HG03442 (cell line): ENCODE data around the gene LRP1-AS.

Experiments
- ATAC-seq: cut with Tn5 transposase; IDR thresholded peaks from one replicate; pipeline ENCODE4 v1.9.1; 2021; ENCODE audit warnings: mild to moderate bottlenecking, moderate library complexity; ENCODE audit not compliant: unreplicated experiment

LRP1-AS gene

DNA sequence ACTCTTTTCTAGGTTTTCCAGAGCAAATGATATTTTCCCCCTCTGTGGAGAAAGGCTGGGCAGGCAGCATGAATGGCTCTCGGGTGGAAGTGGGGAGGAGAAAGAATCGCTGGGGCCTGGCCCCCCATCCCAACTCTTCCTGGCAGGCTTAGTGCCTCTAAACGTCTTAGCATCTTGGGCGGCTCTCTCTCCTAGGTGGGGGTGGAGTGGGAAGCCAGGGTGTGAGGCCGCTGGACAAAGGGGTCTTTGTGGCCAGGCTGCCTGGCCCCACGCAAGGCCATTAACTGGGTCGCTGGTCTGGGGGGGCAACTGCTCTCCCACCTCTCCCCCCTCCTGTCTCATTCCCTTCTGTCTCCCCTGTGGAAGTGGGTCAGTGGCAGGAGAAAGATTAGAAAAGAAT, 4.7 kb downstream of the LRP1-AS start:
- ATAC-seq, result no peak

DNA sequence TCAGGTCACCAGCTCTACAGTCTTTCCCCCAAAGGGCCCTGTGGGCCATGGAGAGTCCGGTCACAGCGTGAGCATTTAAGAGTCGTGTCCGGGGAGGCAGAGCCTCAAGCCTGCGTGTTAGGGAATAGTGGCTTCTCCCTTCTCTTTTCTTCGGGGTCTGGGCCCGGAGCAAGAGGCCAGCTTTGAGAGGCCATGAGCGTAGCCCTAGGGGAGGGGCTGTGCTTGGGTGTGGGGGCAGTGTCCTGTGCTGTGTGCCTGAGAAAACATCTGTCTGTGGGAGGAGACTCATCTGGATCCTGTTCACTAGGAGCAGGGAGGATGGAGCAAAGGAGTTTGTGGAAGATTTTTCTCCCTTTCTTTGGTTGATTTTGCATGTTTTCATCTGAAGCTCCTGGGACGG, 5.3 kb downstream of the LRP1-AS start:
- ATAC-seq, result no peak

DNA sequence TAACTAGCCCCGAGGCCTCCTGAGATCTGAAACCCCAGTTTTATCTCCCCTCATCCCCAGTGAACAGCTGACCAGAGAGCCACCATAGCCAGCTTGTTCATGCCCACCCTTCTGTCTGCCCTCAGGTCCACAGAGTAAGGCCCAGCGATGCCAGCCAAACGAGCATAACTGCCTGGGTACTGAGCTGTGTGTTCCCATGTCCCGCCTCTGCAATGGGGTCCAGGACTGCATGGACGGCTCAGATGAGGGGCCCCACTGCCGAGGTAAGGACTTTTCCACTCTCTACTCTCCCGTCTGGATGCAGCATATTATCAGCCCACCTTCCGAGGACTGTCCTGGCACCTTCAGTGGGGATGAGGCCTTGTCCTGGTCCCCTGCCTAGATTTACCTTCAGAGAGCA, 6.2 kb downstream of the LRP1-AS start:
- ATAC-seq, result no peak

DNA sequence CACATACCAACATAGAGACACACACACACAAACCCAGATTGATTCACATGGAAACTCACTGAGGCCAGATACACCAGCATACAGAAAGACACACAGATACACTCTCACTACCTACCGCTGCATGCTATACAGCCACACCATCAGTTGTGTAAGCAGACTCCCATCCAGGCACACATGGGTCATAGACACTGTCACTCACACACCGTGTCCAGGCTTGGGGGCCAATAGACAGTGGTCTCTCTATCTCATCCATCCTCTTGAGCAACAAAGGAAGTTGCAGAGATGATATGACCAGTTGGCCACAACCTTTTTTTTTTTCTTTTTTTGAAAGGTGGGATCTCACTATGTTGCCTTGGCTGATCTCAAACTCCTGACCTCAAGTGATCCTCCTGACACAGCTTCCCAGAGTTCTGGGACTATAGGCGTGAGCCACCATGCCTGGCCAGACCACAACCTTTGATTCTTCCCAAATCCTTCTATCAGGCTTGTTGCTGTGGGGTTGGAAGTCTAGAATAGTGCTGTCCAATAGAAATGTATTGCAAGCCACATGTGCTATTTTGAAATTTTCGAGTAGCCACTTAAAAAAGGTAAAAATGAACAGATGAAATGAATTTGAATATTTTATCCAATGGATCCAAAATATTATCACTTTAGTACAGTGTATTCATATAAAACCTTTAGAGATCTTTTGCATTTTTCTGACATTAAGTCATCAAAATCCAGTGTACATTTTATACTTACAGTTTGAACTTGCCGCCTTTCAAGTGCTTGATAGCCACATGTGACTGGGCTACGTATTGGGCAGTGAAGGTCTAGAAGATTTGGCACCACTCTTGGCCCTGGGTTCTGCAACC, 7.4 kb downstream of the LRP1-AS start:
- no peak for ATAC-seq

DNA sequence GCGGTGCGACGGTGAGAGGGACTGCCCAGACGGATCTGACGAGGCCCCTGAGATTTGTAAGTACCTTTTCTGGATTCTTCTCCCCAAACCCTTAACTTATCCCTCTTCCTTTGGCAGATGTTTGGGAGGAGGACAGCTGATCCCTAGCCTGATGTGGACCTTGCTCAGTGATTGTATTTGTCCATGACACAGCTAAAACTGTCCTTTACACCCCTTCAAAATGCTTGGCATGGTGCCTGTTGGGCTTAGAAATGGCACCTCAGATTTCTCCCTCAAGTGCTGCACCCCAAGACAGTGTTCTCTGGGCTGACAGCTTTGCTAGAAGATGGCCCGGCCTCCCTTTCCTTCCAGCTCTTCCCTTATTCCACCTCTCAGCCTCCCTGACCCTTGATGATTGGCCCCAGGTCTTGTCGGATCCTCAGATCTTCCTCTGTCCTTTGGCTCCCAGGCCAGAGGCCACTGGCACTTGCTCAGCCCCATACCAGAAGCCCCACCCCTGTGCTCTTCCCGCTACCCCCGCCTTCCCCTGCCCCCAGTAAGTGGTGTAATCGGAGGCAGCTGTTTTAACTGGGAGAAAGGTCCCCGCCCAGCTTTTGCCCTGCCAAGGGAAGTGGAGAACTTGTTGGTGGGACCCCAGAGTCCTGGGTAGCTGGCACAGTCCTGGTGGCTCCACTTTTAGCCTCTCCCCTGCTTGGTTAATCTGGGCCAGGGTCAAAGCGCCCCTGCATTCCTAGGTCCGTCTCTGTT, 8.7 kb downstream of the LRP1-AS start:
- no peak for ATAC-seq

DNA sequence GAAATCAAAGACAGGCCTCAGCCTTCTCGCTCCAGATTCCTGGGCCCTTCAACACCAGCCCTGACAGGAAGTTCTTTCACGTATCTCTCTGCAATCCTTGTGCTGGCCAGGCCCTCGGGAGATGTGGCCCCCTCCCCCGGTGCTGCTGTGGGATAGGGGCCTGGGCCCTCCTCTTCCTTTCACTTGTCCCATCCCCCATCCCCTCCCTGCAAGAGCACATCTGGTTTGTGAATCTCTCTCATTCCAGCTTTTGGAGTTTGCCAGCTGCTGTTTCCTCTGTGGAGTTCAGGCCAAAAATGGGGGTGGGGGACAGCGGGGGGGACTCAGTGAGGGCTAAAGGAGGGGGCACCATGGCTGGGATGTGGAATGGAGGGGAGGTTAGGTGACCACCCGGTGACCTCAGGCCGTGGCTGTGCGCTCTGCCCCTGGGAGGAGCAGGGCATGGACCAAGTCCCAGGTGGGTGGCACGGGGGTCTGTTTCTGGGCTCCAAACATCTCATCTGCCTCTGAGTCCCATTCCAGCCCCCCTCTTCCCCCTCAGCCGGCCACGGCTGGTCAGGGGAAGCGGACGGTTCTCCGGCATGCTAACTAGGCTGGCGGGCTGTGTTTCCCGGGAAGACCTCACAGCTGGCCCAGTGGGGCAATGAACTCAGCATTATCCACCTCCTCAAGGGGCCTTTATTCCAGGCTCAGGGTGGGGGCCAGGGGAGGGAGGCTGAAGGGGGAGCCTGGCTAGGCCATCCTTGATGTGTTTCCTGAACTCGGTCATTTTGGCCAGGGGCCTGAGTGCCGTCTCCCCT, 11.7 kb downstream of the LRP1-AS start:
- ATAC-seq, result no peak

DNA sequence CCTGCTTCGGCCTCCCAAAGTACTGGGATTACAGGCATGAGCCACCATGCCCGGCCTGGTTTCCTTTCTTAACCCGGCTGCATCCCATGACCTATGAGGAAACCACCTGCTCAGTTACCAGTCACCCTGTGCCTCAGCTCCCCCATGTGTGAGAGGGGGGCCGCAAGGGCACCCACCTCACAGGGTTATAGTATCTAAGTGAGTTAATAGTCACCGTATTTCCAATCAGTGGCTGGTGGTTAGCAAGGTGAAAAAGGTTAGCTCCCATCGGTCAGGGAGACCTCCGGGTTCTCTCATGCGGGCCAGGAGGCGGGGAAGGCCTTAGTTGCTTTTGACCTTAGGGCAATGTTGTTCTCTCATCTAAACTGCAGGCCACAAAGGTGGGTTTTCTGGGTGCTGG, 12.5 kb downstream of the LRP1-AS start:
- no peak for ATAC-seq

DNA sequence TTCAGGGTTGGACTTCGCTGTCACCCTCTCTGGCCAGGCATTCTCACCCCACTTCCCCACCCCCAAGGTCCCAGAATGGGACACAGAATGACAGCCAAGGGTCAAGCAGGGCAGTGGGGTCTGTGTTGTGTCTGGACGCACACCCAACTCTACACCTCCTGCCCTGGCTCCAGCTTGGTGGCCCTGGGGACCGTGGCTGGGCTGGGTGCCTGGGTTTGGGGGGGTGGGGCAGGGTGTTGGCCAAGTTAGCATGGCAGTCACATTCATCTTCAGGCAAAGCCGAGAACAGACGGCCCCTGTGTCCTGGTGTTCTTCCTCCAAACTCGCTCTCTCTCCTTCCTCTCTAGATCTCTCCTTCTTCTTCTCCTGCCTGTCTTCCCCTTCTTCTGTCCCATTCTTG, 13.5 kb downstream of the LRP1-AS start:
- no peak for ATAC-seq

DNA sequence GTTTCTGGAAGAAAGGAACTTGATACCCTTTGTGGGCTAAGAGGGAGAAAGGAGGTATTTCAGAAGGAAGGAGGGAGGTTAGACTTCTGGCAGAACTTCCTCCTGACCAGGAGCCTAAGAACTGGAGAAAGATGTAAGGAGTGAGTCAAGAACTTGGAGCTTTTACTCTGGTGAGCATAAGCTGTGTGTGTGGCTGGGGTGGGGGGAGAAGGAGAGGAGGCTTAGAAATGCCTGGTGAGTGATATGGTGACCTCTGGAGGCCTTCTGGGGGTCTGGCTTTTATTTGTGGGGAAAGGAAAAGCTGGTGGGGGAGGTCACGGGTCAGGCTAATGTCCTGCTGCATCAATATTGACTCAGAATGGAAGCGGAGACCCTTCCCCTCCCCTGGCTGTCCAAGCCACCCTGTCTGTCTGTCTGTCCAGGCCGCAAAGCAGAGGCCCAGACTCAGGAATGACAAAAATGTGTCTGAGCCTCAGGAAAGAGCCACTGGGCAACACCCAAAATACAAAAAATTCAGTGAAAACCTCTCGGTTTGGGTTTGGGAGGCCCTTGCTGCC, 14.3 kb downstream of the LRP1-AS start:
- no peak for ATAC-seq

DNA sequence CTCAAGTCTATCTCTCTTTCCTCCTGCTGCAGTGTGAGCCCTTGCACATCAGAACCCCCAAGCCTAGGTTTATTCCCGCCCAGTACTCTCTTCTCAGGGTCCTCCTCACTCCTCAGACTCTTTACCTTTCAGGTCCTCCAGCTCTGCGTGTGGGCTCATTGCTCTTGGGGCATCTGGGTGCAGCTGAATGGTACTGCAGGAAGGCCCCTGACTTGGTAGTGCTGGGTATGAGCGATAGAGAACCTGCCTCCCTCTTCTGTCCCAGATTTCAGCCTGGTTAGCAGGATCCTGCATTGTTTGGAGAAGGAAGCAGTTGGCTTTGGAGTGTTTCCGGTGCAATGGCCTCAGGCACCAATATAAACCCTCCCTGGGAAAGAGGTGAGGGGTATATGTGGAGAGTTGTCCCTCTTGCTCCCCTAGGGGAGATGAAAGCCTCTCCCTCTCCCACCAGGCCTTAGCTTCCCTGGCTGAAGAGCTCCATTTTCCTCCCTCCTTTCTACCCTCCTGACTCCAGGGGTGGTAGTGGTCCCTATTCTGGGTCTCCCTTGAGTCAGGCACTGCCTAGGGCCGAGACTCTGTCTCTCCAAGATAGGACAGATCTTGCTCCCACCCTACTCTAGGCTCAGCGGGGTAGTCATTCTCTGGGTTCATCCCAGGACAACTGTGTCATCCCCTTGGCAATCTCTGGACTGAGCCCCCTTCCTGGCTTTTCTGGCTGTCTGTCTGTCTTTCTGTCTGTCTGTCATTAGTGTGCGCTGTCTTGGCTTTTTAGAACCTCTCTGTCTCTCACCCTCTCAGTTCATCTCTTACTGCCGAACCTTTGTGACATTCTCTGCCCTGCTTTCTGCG, 15.3 kb downstream of the LRP1-AS start:
- ATAC-seq, result no peak

DNA sequence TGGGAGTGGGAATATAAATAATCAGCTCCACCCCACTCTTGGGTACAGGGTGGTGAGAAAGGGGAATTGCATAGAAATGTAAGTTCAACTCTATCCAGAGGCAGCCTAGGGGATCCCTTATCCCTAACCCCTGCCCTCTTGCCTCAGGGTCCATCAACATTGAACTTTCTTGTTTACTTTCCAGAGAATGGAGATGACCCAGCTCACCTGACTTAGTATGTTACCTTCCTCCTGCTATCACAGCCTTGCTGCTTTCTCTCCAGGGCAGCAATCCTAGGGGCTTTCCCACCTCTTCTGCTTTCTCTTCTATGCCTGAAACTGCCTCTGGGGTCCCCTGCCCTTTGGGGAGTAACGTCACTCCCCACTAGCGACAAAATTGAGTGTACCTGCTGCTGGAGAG, 16.5 kb downstream of the LRP1-AS start:
- ATAC-seq, result no peak

DNA sequence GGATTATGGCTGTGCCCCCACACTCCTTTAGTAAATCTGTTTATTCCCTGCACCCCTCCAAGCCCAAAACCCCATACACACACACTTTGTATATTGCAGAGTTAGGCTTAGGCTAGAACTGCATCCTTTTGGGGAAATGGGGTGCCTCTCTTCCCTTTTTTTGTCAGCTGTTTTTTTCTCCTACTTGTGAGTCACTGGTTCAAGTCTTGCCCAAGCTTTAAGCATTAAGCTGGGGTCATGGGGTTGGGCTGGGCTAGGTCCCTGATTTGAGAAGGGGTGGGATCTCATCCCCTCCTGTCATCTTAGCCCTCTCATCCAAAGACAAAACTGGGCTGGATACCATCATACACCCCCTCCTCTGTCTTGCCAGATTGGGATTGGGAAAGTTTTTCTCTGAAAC, 17.5 kb downstream of the LRP1-AS start:
- no peak for ATAC-seq

DNA sequence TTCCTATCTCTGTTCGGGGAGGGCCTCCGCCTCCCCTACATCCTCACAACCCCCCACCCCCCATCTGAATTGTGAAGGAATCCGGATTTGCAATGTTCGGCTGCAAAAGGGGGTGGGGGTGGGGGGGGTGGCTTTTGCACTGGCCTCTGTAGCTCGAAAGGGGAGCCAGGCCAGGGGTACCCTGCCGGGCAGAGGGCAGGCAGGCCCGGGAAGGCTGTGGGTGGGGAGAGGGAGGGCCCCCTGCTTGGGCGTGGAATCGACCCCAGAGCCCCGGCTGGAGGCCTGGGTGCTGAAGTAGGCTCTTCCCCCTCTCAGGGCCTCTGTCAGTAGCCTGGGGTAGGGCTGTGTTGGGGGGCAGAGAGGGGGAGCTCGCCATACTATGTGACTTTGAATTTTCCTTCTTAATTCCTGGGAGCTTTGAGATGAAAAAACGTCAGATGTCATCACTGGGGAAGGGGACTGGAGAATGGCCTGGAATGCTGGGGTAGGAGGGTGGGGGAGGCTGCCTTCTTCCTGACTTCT, 18.0 kb downstream of the LRP1-AS start:
- no peak for ATAC-seq

DNA sequence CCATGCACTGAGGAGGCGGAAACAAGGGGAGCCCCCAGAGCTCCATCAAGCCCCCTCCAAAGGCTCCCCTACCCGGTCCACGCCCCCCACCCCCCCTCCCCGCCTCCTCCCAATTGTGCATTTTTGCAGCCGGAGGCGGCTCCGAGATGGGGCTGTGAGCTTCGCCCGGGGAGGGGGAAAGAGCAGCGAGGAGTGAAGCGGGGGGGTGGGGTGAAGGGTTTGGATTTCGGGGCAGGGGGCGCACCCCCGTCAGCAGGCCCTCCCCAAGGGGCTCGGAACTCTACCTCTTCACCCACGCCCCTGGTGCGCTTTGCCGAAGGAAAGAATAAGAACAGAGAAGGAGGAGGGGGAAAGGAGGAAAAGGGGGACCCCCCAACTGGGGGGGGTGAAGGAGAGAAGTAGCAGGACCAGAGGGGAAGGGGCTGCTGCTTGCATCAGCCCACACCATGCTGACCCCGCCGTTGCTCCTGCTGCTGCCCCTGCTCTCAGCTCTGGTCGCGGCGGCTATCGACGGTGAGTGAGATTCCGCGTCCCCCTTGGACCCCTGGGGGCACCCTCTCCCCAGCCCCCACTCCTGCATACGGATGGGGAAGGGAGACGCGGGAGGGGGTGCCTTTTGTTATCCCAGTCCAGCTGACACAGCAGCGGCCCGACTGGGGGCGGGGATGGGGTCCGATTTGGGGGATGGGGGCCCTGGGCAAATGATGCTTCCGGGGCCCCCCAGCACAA, 18.7 kb downstream of the LRP1-AS start:
- no peak for ATAC-seq

DNA sequence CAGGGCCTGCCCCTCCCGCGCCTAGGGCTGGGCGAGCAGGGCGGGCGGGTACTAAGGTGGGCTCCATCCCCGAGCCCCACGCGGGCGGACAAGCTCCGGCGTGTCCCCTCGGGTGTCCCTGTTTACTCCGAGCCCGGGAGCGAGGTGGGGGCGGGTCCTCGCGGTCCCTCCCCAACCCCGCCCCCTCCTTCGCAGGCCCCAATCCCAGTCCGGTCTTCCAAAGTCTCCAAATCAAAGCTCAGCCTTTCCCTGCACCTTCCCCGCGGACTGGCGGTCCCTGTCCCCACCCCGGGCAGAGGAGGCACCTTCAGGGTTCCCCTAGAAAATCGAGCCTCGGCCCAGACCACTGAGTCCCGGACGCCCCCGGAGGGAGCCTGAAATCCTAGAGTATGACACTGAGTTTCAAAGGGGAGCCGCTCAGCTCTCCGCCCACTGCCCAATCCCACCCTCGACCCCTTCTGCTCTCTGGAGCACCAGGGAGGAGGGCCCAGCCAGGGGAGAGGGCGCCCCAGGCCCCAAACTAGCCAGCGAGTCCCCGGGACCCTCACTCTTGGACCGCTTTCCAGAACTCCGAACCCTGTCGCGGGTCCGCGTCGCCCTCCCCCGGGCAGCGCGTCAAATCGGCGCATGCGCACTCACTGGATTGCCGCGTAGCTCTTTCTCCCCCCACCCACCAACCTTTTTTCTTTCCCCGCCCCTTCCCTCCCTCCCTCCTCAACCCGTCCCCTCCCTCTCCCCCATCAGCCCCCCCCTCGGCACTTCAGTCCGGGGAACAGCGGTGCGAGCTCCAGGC, 19.5 kb downstream of the LRP1-AS start, which contains the start of gene LRP1:
Gene LRP1, plus strand, starts transcription at position 758 of the 793 bp plus-strand sequence. CDS start 482 bp downstream, outside the sequence.
- peak; percentile 36 for ATAC-seq

DNA sequence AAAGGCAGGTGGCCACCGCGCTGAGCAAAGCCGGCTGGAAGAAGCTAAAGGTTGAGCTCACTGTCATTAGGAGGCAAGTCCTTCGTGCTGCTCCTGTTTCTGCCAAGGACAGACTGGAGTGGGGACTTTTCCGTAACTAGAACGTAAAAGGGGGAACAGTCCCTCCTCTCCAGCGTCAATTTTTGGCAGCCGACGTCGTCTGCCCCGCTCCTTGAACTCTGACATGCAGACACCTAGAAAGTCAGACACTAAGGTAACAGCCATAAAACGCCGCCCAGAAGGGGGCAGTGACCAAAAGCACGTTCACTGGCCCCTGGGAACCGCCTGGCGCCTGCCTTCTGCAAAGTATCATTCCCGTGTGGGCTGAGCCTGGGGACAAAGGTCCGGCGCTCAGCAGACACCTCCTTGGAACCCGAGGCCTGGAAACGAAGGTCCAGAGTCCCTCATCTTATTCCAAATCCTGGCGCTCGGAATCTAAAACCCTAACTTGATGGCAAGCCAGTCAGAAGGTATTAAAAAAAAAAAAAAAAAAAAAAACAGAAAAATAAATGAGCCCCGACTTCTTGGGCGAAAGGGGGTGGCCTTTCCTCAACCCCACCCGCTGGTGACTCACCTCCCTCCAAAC, 20.2 kb downstream of the LRP1-AS start:
- no peak for ATAC-seq

DNA sequence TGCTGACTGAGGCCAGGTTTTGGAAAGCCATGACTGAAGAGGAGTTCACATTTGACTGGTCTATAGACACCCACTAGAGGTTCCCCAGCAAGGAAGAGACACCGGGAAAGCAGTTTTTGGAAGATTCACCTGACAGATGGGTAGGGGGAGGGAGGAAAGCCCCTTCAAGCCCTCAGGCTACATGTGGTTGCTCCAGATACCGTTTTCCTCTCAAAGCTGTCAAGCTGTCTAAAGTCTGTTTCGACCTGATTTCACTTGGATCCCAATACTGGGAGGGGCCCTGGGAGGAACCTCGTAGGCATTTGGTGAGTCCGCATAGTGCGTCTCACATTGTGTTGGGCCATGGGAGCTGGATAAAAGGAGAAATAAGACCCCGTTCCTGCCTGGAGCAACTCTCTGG, 20.9 kb downstream of the LRP1-AS start:
- no peak for ATAC-seq

DNA sequence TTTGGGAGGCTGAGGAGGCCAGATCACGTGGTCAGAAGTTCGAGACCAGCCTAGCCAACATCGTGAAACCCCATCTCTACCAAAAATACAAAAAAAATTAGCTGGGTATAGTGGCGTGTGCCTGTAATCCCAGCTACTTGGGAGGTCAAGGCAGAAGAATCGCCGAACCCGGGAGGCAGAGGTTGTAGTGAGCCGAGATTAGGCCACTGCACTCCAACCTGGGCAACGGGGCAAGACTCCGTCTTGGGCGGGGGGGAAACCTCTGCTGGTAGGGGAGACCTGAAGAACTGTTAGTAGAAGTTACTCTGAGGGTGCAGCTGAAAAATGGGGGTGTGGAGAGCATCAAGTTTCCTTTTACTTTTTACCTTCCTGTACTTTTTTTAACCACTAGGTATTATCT, 21.4 kb downstream of the LRP1-AS start:
- no peak for ATAC-seq
